ENCODE measurements around the gene KCNQ1.

The KCNQ1 gene

DNA sequence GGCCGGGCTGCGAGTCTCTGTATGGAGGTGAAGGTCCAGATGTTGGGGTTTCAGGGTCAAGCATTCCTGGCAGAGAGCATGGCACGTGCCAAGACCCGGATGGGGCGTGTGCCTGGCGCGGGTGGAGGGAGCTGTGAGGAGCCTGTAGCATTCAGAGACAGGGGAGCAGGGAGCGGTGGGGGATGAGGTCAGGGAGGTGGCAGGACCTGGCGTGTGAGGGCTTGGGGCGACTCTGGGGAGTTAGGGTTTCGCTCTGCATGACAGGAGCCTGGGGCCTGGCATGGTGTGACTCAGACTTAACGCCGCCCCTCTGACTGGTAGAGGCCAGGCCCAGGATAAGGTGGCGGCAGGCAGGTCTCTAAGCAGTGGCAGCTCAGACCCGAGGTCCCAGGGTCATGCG lies 103.0 kb downstream of the KCNQ1 start:
- Histone ChIP-seq H3K27ac (ENCODE audit: low read depth, low read length, severe bottlenecking) (no peak overlapping the region), H3K36me3 (ENCODE audit: control insufficient read depth, insufficient read depth, low read length) (no peaks in the 10 kb centered on the region), H3K4me3 (ENCODE audit: extremely low read depth, insufficient read depth, low read length, poor library complexity, severe bottlenecking) (no peak overlapping the region), H3K9me3 (ENCODE audit: control insufficient read depth, low read length) (no peaks in the 10 kb centered on the region), H3K4me1 (ENCODE audit: control insufficient read depth, insufficient read depth, low read length, poor library complexity, severe bottlenecking) (no peaks in the 10 kb centered on the region)
- WGBS, 2 experiments (ENCODE audit: insufficient coverage in 2 of 2), result 87 to 88% methylated on average over 14 to 16 of the region's 16 CpGs

DNA sequence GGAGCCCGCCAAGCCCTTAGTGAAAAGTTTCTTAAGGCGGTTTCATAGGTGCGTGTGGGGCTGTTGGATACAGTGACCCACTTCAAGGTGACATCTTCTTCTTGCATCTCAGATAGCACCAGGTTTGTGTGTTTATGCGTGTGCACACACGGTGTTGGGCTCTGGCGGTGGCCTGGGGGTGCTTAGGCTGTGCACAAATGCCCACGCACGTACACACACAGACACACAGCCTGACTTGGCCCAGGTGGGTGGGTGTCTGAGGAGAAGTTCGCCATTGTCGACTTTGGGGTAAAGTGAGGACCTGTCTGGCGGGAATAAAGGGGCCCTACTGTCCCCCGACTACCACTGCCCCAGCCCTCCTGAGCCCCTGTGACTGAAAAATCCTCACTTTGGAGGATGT lies 103.8 kb downstream of the KCNQ1 start:
- no peak overlapping the region for H3K4me3 ChIP-seq (ENCODE audit: extremely low read depth, insufficient read depth, low read length, poor library complexity, severe bottlenecking)
- H3K4me1 ChIP-seq (ENCODE audit: control insufficient read depth, insufficient read depth, low read length, poor library complexity, severe bottlenecking), result no peaks in the 10 kb centered on the region
- H3K36me3 ChIP-seq (ENCODE audit: control insufficient read depth, insufficient read depth, low read length), result no peaks in the 10 kb centered on the region
- no peak overlapping the region for H3K27ac ChIP-seq (ENCODE audit: low read depth, low read length, severe bottlenecking)
- 93 to 97% methylated on average over 8 of the region's 12 CpGs for WGBS, 2 experiments (ENCODE audit: insufficient coverage in 2 of 2)
- no peaks in the 10 kb centered on the region for H3K9me3 ChIP-seq (ENCODE audit: control insufficient read depth, low read length)

DNA sequence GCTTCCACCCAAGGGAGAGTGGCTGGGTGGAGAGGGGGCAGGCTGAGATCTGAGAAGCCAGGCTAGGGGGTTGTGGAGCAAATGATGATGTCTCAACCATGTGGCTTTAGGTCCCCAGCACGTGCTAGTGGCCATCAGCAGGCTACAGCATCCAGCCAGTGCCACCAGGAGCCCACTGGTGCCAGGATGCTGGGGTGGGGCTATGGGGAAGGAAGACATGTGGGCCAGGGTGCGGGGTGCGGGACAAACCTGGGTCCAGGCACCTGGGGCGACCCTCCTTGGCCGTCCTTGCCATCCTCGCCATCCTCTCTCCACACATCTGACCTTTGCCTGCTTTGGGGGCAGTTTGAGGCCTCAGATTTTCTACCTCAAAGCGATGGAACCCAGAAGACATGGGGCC lies 104.3 kb downstream of the KCNQ1 start:
- H3K36me3 ChIP-seq (ENCODE audit: control insufficient read depth, insufficient read depth, low read length), result no peaks in the 10 kb centered on the region
- no peak overlapping the region for H3K4me3 ChIP-seq (ENCODE audit: extremely low read depth, insufficient read depth, low read length, poor library complexity, severe bottlenecking)
- H3K27ac ChIP-seq (ENCODE audit: low read depth, low read length, severe bottlenecking), result no peak overlapping the region
- H3K4me1 ChIP-seq (ENCODE audit: control insufficient read depth, insufficient read depth, low read length, poor library complexity, severe bottlenecking), result no peaks in the 10 kb centered on the region
- H3K9me3 ChIP-seq (ENCODE audit: control insufficient read depth, low read length), result no peaks in the 10 kb centered on the region
- WGBS, 2 experiments (ENCODE audit: insufficient coverage in 2 of 2), result 92 to 93% methylated on average over 3 to 7 of the region's 7 CpGs

DNA sequence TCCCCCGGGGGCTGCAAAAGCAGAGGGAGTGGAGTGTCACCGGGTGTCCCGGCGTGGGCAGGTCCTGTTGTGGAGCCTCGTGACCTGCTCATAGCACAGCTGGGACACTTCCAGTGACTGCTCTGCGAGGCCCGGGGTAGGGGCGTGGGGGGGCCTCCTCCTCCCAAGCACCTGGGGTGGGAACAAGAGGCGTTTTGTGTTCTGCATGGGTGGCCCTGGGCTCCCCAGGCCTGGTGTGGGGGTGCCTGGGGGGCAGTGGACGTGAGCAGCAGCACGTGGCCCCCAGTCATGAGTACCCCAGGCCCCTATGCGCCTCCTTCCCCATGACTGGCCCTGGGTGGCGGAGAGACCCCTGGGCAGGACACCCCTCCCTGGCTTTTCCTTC lies 104.7 kb downstream of the KCNQ1 start:
- Histone ChIP-seq H3K27ac (ENCODE audit: low read depth, low read length, severe bottlenecking) (no peak overlapping the region), H3K4me1 (ENCODE audit: control insufficient read depth, insufficient read depth, low read length, poor library complexity, severe bottlenecking) (no peaks in the 10 kb centered on the region), H3K36me3 (ENCODE audit: control insufficient read depth, insufficient read depth, low read length) (no peaks in the 10 kb centered on the region), H3K9me3 (ENCODE audit: control insufficient read depth, low read length) (no peaks in the 10 kb centered on the region), H3K4me3 (ENCODE audit: extremely low read depth, insufficient read depth, low read length, poor library complexity, severe bottlenecking) (no peak overlapping the region)
- WGBS, 2 experiments (ENCODE audit: insufficient coverage in 2 of 2), result 84 to 93% methylated on average over 9 to 12 of the region's 13 CpGs

DNA sequence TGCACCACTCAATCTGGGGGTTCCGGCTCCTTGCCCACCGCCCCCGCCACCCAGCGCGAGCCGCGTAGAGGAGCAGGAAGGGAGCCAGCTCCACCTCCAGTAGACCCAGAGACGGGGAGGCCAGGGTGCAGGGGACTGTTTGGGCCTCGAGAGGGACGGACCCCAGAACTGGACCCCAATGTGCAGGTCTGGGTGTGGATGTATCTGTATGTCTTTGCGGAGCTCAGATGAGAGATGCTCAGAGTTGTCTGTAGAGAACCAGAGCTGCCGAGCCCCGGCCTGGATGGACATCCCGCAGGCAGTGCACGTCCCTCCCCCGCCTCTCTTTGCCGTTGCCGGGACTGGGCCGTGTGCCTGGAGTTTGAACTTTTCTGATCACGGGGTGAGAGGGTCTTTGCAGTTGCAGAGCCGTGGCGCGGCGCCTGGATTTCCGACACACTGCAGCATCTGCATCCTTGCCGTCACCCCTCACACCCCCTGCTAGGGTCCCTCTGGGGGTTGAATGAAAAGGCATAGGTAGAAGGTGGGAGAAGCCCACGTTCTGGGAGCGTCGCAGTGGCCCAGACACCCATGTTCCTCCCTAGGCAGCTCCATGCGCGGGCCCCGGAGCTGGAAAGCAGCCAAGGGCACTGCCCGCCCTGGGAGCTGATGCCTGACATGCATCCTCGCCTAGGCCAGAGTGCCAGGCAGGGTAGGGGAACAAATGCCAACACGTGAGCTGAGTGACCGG lies 105.2 kb downstream of the KCNQ1 start:
- no peaks in the 10 kb centered on the region for H3K4me1 ChIP-seq (ENCODE audit: control insufficient read depth, insufficient read depth, low read length, poor library complexity, severe bottlenecking)
- WGBS, 2 experiments (ENCODE audit: insufficient coverage in 2 of 2), result 86 to 90% methylated on average over 18 to 26 of the region's 36 CpGs
- H3K9me3 ChIP-seq (ENCODE audit: control insufficient read depth, low read length), result no peaks in the 10 kb centered on the region
- no peaks in the 10 kb centered on the region for H3K36me3 ChIP-seq (ENCODE audit: control insufficient read depth, insufficient read depth, low read length)
- no peak overlapping the region for H3K4me3 ChIP-seq (ENCODE audit: extremely low read depth, insufficient read depth, low read length, poor library complexity, severe bottlenecking)
- H3K27ac ChIP-seq (ENCODE audit: low read depth, low read length, severe bottlenecking), result no peak overlapping the region

DNA sequence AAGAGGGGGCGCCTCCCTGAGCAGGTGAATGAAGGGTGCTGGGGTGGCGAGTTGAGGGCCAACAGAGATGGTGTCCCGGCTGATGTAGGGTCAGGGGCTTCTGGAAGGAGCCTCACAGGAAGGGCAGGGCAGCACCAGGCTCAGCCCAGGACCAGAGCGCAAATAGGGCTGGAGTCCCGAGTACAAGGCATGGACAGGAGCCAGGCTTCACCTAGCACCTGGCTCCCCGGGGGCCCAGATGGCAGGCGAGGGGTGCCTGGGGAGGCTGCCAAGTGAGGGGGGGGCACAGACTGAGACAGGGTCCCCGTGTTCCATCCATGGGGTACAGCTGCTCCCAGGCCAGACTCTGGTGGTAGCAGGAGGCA lies 105.8 kb downstream of the KCNQ1 start:
- Histone ChIP-seq H3K4me1 (ENCODE audit: control insufficient read depth, insufficient read depth, low read length, poor library complexity, severe bottlenecking) (no peaks in the 10 kb centered on the region), H3K36me3 (ENCODE audit: control insufficient read depth, insufficient read depth, low read length) (no peaks in the 10 kb centered on the region), H3K4me3 (ENCODE audit: extremely low read depth, insufficient read depth, low read length, poor library complexity, severe bottlenecking) (no peak overlapping the region), H3K27ac (ENCODE audit: low read depth, low read length, severe bottlenecking) (no peak overlapping the region), H3K9me3 (ENCODE audit: control insufficient read depth, low read length) (no peaks in the 10 kb centered on the region)
- 87 to 92% methylated on average over 6 to 7 of the region's 8 CpGs for WGBS, 2 experiments (ENCODE audit: insufficient coverage in 2 of 2)

DNA sequence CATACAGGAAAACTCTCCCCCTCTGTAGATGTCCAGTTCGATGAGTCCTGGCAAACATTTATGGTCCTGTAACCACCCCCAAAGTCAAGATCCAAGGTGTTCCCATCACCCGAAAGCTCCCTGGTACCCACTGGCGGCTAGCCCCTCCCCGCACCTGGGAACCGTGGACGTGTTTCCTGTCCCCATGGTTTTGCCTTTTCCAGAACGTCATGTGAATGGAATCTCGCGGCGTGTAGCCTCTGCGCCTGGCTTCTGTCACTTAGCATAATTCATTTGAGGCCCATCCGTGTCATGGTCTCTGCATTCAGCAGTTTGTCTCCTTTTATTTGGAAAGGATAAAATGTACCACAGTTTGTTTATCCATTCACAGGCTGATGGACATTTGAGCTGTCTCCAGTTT lies 106.3 kb downstream of the KCNQ1 start:
- Histone ChIP-seq H3K27ac (ENCODE audit: low read depth, low read length, severe bottlenecking) (no peak overlapping the region), H3K4me3 (ENCODE audit: extremely low read depth, insufficient read depth, low read length, poor library complexity, severe bottlenecking) (no peak overlapping the region), H3K9me3 (ENCODE audit: control insufficient read depth, low read length) (no peaks in the 10 kb centered on the region), H3K36me3 (ENCODE audit: control insufficient read depth, insufficient read depth, low read length) (no peaks in the 10 kb centered on the region), H3K4me1 (ENCODE audit: control insufficient read depth, insufficient read depth, low read length, poor library complexity, severe bottlenecking) (no peaks in the 10 kb centered on the region)
- WGBS, 2 experiments (ENCODE audit: insufficient coverage in 2 of 2), result 90 to 93% methylated on average over 12 of the region's 12 CpGs

DNA sequence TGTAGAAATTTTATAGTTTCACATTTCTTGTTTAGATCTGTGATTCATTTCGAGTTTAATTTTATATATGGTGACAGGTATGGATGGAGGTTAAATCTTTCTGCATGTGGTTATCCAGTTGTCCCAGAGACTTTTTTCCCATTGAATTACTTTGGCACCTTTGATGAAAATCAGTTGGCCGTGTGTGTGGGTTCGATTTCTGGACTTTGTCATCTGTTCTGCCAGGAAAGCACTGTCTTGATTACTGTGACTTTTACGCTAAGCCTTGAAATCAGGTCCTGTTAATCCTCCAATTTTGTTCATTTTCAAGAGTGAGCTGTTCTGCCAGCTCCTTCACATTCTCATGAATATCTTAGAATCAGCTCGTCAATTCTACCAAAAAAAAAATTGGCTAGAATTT lies 107.4 kb downstream of the KCNQ1 start:
- Histone ChIP-seq H3K27ac (ENCODE audit: low read depth, low read length, severe bottlenecking) (no peak overlapping the region), H3K4me1 (ENCODE audit: control insufficient read depth, insufficient read depth, low read length, poor library complexity, severe bottlenecking) (no peaks in the 10 kb centered on the region), H3K36me3 (ENCODE audit: control insufficient read depth, insufficient read depth, low read length) (no peaks in the 10 kb centered on the region), H3K9me3 (ENCODE audit: control insufficient read depth, low read length) (no peaks in the 10 kb centered on the region), H3K4me3 (ENCODE audit: extremely low read depth, insufficient read depth, low read length, poor library complexity, severe bottlenecking) (no peak overlapping the region)
- 78 to 90% methylated on average over 3 to 4 of the region's 5 CpGs for WGBS, 2 experiments (ENCODE audit: insufficient coverage in 2 of 2)

DNA sequence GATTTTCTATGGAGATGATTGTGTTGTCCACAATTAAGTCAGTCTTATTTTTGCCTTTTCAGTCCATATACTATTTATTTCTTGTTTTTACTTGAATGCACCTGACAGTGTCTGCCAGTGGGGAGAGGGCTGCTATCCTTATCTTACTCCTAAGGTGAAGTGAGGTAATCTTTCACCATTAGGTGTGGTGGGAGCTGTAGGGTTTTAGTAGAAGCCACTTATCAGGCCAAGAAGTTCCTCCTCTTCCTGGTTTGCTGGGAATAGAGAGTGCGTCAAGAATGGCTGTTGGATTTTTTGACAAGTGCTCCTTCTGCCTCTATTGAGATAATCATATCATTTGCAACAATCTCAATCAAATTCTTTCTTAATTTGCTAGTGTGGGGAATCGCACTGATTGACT lies 108.4 kb downstream of the KCNQ1 start:
- no CpG with 5 or more reads among the region's 2 CpGs for WGBS, 2 experiments (ENCODE audit: insufficient coverage in 2 of 2)
- H3K4me3 ChIP-seq (ENCODE audit: extremely low read depth, insufficient read depth, low read length, poor library complexity, severe bottlenecking), result no peak overlapping the region
- H3K9me3 ChIP-seq (ENCODE audit: control insufficient read depth, low read length), result peaks cover 4% of the 10 kb centered on the region
- H3K36me3 ChIP-seq (ENCODE audit: control insufficient read depth, insufficient read depth, low read length), result no peaks in the 10 kb centered on the region
- H3K27ac ChIP-seq (ENCODE audit: low read depth, low read length, severe bottlenecking), result no peak overlapping the region
- H3K4me1 ChIP-seq (ENCODE audit: control insufficient read depth, insufficient read depth, low read length, poor library complexity, severe bottlenecking), result no peaks in the 10 kb centered on the region

DNA sequence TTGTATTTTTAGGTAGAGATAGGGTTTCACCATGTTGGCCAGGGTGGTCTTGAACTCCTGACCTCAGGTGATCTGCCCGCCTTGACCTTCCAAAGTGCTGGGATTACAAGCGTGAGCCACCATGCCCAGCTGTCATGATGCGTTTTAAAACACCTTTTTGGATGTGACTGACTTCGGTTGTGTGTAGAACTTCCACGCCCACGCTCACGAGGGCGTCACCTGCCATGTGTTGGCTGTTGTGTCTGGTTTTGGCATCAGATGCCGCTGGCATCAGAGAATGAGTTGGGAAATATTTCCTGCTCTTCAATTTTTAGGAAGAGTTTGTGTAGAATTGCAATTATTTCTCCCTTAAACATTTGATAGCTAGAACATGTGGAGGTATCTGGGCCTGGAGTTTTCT lies 109.1 kb downstream of the KCNQ1 start:
- no peak overlapping the region for H3K27ac ChIP-seq (ENCODE audit: low read depth, low read length, severe bottlenecking)
- 89 to 93% methylated on average over 8 of the region's 9 CpGs for WGBS, 2 experiments (ENCODE audit: insufficient coverage in 2 of 2)
- H3K9me3 ChIP-seq (ENCODE audit: control insufficient read depth, low read length), result peaks cover 4% of the 10 kb centered on the region
- H3K4me1 ChIP-seq (ENCODE audit: control insufficient read depth, insufficient read depth, low read length, poor library complexity, severe bottlenecking), result no peaks in the 10 kb centered on the region
- no peaks in the 10 kb centered on the region for H3K36me3 ChIP-seq (ENCODE audit: control insufficient read depth, insufficient read depth, low read length)
- no peak overlapping the region for H3K4me3 ChIP-seq (ENCODE audit: extremely low read depth, insufficient read depth, low read length, poor library complexity, severe bottlenecking)

DNA sequence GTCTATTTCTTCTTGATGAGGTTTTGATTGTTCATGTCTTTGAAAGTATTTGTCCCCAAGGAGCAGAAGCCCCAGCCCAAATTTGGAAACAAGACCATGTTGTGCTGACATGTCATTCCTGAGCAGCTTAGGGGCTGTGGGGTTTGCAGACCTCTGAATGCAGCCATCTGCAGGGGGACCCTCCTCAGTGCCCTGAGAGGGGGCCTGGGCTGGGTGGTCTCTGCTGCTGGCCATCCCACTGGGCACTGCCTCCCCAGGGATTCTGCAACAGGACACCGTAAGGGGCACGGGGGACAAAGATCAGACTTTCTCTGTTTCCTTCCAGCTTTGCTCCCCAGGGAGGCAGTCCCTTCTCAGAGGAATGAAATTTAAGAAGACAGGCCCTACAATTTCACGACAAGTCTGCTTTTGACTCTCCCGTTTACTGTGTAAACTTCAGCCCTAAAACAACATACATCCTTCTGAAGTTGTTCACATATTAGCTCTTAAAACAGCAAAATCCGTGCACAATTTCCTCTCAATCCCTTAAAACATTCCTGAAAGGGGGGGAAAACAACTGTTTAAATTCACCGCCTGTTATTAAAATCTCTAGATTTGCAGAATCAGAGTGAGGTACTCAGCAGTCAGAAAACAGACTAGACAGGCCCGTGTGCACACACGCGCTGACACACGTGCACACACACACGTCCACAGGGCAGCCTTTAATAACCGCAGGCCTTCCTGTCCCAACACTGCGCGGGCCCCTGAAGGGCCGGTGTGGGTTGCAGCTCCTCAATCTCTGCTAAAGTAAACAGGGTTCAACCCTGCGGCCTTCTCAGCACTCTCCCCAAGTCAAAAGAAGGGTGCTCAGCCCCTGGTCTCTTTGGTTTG lies 109.8 kb downstream of the KCNQ1 start:
- no peaks in the 10 kb centered on the region for H3K36me3 ChIP-seq (ENCODE audit: control insufficient read depth, insufficient read depth, low read length)
- no peaks in the 10 kb centered on the region for H3K4me1 ChIP-seq (ENCODE audit: control insufficient read depth, insufficient read depth, low read length, poor library complexity, severe bottlenecking)
- H3K9me3 ChIP-seq (ENCODE audit: control insufficient read depth, low read length), result peaks cover 4% of the 10 kb centered on the region
- 86 to 87% methylated on average over 12 to 13 of the region's 16 CpGs for WGBS, 2 experiments (ENCODE audit: insufficient coverage in 2 of 2)
- H3K4me3 ChIP-seq (ENCODE audit: extremely low read depth, insufficient read depth, low read length, poor library complexity, severe bottlenecking), result no peak overlapping the region
- H3K27ac ChIP-seq (ENCODE audit: low read depth, low read length, severe bottlenecking), result no peak overlapping the region

Data from mesodermal cell (in vitro differentiated cells).